Hepatic stellate cell (primary cell): ENCODE measurements around the gene LIM2.
"Not testable (repeated sequence)": the region's sequence is repeated elsewhere in the genome, so short reads cannot be mapped to it uniquely, and the experiment has no call there.

ENCODE experiments used
- DNase-seq: peaks from one replicate; pipeline ENCODE4 v3.0.0; 2011; ENCODE audit warnings: low spot score

The LIM2 gene, protein sequence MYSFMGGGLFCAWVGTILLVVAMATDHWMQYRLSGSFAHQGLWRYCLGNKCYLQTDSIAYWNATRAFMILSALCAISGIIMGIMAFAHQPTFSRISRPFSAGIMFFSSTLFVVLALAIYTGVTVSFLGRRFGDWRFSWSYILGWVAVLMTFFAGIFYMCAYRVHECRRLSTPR

DNA sequence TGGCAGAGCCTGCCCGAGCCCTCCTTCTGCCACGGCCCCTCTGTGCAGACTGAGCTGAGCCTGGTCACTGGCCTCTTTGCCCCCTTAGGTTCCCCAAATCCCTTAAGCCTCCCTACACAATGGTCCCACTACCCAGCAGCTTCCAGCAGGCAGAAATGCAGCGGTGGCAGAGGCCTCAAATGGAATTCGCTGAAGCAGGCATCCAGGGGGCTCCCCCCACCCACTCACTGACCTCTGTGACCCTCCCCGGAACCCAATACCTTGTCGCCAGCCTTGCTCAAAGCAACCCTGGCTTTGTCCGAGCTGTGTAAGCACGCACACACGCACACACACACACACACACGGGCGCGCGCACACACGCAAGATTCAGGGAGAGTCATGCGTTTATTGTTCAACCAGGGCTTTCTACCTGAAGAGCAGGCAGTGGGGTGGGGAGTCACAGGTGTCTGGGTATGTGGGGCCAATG, at the start of gene LIM2:
Gene LIM2 (minus strand): TSS at position 51 of the 466 bp plus-strand sequence. CDS start 531 bp downstream, outside the sequence.
- no peak for DNase-seq

DNA sequence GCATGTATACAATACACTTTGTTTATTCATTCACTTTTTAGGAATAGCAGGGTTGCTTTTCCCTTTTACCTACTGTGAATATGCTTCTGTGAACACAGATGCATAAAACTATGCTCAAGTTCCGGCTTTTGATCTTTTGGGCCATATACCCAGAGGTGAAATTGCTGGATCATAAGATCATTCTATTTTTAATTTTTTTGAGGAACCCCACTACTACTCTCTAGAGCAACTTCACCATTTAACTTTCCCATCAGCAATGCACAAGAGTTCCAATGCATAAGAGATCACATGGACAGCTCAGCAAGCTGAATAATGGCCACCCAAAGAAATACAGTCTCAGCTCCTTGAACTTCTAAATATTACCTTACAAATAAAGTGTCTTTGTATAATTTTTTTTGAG, 46.7 kb upstream of the LIM2 start:
- DNase-seq: no peak

- DNase-seq: no peak
These were observed 45.3 kb upstream of the LIM2 start for GRCh38 chr19:51433043-51433442.

DNA sequence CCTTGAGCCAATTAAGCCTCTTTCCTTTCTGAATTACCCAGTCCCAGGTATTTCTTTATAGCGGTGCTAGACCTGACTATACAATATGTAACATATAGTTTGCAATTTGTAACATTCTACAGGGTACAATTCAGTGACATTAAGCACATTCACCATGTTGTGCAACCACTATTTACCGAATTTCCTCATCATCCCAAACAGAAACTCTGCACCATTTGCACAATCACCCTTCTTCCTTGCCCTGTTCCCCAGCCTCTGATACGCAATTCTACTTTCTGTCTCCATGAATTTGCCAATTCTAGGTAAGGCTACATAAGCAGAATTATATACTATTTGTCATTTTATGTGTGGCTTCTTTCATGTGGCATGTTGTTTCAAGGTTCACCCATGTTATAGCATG, 43.4 kb upstream of the LIM2 start:
- no peak for DNase-seq

- DNase-seq: no peak
These were observed 42.4 kb upstream of the LIM2 start for GRCh38 chr19:51430221-51430620.

DNA sequence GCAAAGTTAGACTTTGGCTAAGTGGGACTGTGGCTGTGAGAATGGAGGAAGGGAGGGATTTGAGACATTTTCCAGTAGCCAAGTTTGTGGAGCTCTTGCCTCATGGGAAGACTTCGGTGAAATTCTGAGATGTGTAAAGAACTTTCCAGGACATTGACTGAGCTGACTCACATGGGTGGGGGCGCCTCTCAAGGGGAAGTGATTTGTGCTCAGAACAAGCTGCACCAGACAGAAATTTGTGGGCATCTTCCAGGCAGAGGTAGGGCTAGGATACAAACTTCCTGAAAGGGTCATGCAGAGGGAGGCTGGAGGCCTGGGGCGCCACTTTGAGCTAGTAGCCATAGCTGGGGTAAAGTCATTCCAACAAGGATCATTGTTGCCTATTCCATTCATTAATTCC, 39.4 kb upstream of the LIM2 start:
- DNase-seq: no peak

DNA sequence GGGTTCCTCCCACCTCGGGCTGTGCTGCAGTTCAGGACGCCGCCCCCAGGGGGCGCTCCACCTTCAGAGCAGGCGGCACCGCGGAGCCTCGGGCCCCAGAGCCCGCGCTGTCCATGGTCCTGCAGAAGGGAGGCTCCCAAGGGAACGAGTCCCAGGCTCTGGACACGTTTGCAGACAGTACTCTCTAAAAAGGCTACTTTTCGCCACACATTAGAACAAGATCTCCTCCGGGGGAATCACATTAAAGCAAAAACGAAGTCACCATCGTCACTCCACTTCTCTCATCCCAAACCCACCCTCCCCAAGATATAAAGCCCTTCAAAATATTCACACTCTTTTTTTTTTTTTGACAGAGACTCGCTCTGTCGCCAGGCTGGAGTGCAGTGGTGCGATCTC, 34.3 kb upstream of the LIM2 start:
- DNase-seq: peak; percentile 81

GRCh38 chr19:51421229-51422052, 33.7 kb upstream of the LIM2 start:
- no peak for DNase-seq

DNA sequence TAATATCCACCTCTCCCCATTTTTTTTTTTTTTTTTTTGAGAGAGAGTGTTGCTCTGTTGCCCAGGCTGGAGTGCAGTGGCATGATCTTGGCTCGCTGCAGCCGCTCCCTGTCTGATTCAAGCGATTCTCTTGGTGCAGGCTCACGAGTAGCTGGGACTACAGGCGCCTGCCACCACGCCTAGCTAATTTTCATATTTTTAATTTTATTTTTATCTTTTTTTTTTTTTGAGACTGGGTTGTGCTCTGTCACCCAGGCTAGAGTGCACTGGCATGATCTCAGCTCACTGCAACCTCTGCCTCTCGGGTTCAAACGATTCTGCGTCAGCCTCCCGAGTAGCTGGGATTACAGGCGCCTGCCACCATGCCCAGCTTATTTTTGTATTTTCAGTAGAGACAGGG, 32.7 kb upstream of the LIM2 start:
- not testable (repeated sequence) for DNase-seq

GRCh38 chr19:51418707-51419106, 30.9 kb upstream of the LIM2 start:
- no peak for DNase-seq

DNA sequence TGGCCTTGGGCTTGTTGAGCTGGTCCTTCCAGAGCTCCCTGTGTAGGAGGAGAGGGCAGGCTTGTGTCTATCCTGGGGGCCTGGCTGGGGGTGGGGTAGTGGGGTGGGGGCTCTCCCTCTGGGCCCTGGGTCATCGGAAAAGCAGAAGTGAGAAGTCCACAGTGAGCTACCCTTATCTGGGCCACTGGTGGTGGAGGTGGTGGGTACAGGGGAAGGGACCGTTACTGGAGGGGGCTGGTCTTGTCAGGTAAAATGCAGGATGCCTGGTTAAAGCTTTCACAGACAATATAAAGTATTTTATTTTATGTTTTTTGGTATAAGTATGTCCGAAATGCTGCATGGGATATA, 30.0 kb upstream of the LIM2 start:
- no peak for DNase-seq

GRCh38 chr19:51417107-51417809, 29.5 kb upstream of the LIM2 start, which contains the start of gene SIGLEC10:
Gene SIGLEC10, minus strand, starts transcription at chr19:51417642. Its CDS starts 61 bp downstream, at chr19:51417581.
- no peak for DNase-seq

- not testable (repeated sequence) for DNase-seq
These were observed 28.6 kb upstream of the LIM2 start for GRCh38 chr19:51416422-51416821.

DNA sequence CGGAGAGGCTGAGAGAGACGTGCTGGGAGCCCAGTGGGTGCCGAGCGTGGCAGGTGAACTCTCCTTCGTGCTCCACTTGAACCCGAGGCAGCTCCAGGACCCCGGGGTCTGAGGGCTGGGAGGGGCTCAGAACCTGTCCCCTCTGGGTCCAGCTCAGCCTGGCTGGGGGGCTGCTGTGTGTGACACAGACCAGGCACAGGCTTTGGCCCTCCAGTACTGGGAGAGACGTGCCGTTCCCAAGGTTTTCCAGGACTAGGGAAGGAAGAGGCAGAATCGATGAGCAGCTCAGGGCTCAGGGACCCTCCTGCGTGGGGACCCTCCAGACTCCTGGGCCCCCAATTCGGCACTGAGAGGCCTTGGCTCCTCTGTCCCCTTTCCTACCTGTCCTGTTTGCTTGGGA, 27.4 kb upstream of the LIM2 start:
- DNase-seq: no peak

DNA sequence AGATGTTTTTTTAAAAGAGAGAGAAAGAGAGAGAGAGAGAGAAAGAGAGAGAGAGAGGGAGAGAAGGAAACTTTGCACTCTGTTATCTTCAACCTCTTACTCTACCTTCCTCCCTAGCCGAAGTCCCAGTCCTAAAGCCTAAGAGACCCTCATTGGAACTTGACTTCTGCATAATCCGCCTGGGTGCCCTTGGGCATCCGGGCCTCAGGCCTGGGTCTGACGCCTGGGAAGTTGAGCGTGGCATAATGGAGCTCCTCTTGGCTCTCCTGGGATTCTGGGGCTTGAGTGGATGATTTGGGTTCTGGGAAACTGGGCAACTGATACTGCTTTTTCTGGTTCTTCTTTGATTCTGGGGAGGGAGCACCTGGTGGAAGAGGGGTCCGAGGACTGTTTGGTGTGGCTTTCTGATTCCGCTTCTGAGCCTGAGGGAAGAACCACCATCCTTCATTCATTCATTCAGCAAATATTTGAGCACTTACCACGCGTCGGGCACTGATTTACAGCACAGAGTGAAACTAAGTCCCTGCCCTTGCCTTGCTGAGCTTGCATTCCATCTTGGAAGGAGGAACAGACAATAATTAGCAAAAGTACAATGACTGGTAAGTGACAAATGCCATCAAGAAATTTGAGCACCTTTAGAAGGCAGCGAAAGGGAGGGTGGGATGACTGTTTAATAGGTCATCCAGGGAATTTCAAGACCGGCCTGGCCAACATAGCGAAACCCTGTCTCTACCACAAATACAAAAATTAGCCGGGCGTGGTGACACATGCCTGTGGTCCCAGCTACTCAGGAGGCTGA, 23.4 kb upstream of the LIM2 start:
- DNase-seq: no peak

GRCh38 chr19:51407511-51408131, 19.8 kb upstream of the LIM2 start:
- DNase-seq: peak; percentile 63

DNA sequence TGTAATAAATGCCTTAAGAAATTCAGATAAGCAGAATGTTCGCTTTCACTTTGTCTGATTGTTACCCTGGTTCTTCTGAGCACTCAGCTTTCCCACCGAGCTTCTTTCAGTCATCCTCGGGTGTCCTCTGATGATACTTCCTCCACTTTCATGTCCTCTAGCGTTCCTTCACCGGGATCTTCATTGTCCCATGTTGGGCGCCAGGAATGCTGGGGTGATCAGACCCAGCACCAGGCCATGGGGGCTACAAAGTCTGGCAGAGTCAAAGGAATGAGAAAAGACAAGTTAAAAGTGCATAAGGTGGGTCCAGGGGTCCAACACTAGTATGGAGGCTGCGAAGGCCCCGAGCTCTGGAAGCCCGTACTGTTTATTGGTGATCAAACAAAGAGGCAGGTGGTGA, 14.3 kb upstream of the LIM2 start:
- no peak for DNase-seq

DNA sequence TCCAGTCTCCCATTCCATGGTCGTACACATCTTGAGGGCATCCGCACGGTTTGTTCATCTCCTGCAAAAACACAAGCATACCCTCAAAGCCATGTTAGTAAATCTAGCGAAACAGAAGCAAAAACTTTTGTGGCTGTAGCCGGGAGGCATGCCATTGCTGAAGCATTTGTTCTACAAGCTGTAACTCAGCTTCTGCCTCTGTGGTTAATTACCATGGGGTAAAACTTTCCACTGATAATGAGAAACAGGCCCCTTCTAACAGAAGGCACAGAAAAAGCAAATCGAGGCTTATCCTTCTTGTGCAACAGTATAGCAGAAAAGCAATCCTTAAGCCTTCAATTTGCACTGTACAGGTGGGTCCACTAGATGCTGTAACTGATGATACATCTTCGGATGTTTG, 12.2 kb upstream of the LIM2 start:
- DNase-seq: not testable (repeated sequence)

GRCh38 chr19:51399231-51399630, 11.5 kb upstream of the LIM2 start:
- DNase-seq: no peak

- peak; percentile 48 for DNase-seq
These were observed 10.4 kb upstream of the LIM2 start for GRCh38 chr19:51398096-51398704.

DNA sequence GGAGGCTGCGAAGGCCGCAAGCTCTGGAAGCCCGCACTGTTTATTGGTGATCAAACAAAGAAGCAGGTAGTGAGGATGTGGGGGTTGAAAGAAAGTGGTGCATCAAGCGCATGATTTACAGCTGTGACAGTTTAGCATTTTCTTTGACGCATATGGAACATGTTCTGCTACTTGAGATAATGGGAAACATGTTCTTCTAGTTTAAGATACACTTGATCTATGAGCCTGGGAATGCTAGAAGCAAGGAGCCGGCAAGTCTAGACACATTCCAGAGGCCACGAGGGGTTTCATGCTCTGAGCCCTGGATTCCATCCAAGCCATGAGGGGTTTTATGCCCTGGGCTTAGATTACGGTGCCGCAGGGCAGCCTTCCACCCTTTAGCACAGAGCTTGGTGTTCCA, 9.7 kb upstream of the LIM2 start:
- DNase-seq: not testable (repeated sequence)
